HepG2 (cell line): Measurements from ENCODE around the gene RASA3. TPM values are rescaled to one million over a fixed set of nuclear protein-coding genes. Genes with fewer than 3 reads are reported as not detected.

ENCODE experiments used
- ATAC-seq: fragments of 200-7000 bp; cut with Tn5 transposase; 3 replicates; pipeline ENCODE4 v1.9.1; 2020; ENCODE audit warnings: mild to moderate bottlenecking, moderate library complexity
- BruUV-seq: library from RNA; stranded (reverse); fragments of 400-500 nt; replicated peaks from 2 replicates; lab custom pipeline; 2021; lab: Mats Ljungman, UMichigan
- CTCF ChIA-PET: fragments of 300-600 bp; formaldehyde crosslinking; extraction: SDS; loops from one replicate; lab custom pipeline; 2021; ENCODE audit warnings: low total read pairs, inconsistent platforms, low intra/inter-chr PET ratio; lab: Yijun Ruan, JAX
- POLR2A ChIA-PET: fragments of 350-600 bp; sonication (Branson Sonifier 250); formaldehyde crosslinking; loops from one replicate; lab custom pipeline; 2020; ENCODE audit warnings: antibody characterized with exemption, inconsistent platforms; lab: Yijun Ruan, JAX
- DNase-seq: peaks from one replicate; pipeline ENCODE4 v3.0.0-alpha.2; 2015; ENCODE audit warnings: low spot score
- FAIRE-seq: peaks from 3 replicates; lab custom pipeline; 2011; peaks lifted over from hg19 to GRCh38; lab: Jason Lieb, UNC
- H2AFZ ChIP-seq: one replicate; pipeline ENCODE4 v1.6.1; 2011; ENCODE audit warnings: low read length, inconsistent platforms
- H3K27ac ChIP-seq: fragments of 300-600 bp; 3 replicates; pipeline ENCODE4 v1.8.0; 2011; ENCODE audit warnings: mixed run types, mild to moderate bottlenecking, mixed read lengths, low read length, inconsistent platforms; ENCODE audit not compliant: insufficient read depth; ENCODE audit errors: extremely low read length
- H3K27me3 ChIP-seq, 2 experiments: fragments of 200-600 bp in 1 of 2; 2 replicates in 1 of 2; 3 replicates in 1 of 2; pipeline versions ENCODE4 v1.6.0 to v1.8.0; 2011; ENCODE audit warnings: low read length in 2 of 2, mild to moderate bottlenecking in 2 of 2, moderate library complexity in 2 of 2, inconsistent platforms in 1 of 2; ENCODE audit not compliant: insufficient read depth in 2 of 2, control insufficient read depth in 1 of 2
- H3K36me3 ChIP-seq, 2 experiments: fragments of 200-600 bp in 1 of 2; replicated peaks in 1 of 2; 2 replicates in 1 of 2; 3 replicates in 1 of 2; pipeline versions ENCODE4 v1.5.1 to v1.8.0; 2011; ENCODE audit warnings: low read length in 2 of 2, inconsistent platforms in 1 of 2; ENCODE audit not compliant: insufficient read depth in 2 of 2, control insufficient read depth in 1 of 2
- H3K4me1 ChIP-seq: 2 replicates; pipeline ENCODE4 v1.5.1; 2012; ENCODE audit warnings: low read length, inconsistent platforms; ENCODE audit not compliant: insufficient read depth
- H3K4me2 ChIP-seq: 2 replicates; pipeline ENCODE4 v1.6.0; 2011; ENCODE audit warnings: low read depth, low read length, inconsistent platforms
- H3K4me3 ChIP-seq, 3 experiments: fragments of 200-600 bp in 1 of 3; sonication (generic), shearing (Covaris generic) in 1 of 3; replicated peaks in 1 of 3; 2 replicates each; pipeline ENCODE4 v1.5.1; 2011 to 2016; ENCODE audit warnings: low read length in 3 of 3, inconsistent platforms in 2 of 3, low read depth in 2 of 3, mild to moderate bottlenecking in 2 of 3, control low read depth in 1 of 3, mixed read lengths in 1 of 3; ENCODE audit not compliant: insufficient read depth in 1 of 3
- H3K79me2 ChIP-seq: one replicate; pipeline ENCODE4 v1.6.1; 2011; ENCODE audit warnings: low read length, inconsistent platforms; ENCODE audit not compliant: insufficient read depth
- H3K9ac ChIP-seq: 2 replicates; pipeline ENCODE4 v1.6.0; 2011; ENCODE audit warnings: mild to moderate bottlenecking, low read depth, low read length, inconsistent platforms; ENCODE audit not compliant: insufficient read depth
- H3K9me3 ChIP-seq: 2 replicates; pipeline ENCODE4 v1.5.1; 2012; ENCODE audit warnings: mild to moderate bottlenecking, low read length
- H4K20me1 ChIP-seq: 2 replicates; pipeline ENCODE4 v1.6.0; 2011; ENCODE audit warnings: inconsistent platforms, mild to moderate bottlenecking, low read length, moderate library complexity; ENCODE audit not compliant: insufficient read depth
- CBFB ChIP-seq: sonication (generic); formaldehyde crosslinking; IDR thresholded peaks from 2 replicates; pipeline ENCODE4 v1.4.0; 2020; ENCODE audit warnings: missing genetic modification reagents
- GABPB1 ChIP-seq: IDR thresholded peaks from 2 replicates; pipeline ENCODE4 v1.6.1; 2016; ENCODE audit warnings: mild to moderate bottlenecking, missing genetic modification reagents, moderate library complexity, missing compliant biosample characterization
- IKZF1 ChIP-seq: fragments of 450-650 bp; IDR thresholded peaks from 2 replicates; pipeline ENCODE4 v1.7.1; 2016
- MAFF ChIP-seq: IDR thresholded peaks from 2 replicates; pipeline ENCODE4 v1.6.1; 2011; ENCODE audit warnings: low read depth, low read length, improper control_type of control experiment
- MYPOP ChIP-seq: sonication (generic); formaldehyde crosslinking; IDR thresholded peaks from 2 replicates; pipeline ENCODE4 v1.8.1; 2023; ENCODE audit warnings: mild to moderate bottlenecking, moderate library complexity, missing genetic modification reagents
- SAFB2 ChIP-seq: sonication (generic); formaldehyde crosslinking; IDR thresholded peaks from 2 replicates; pipeline ENCODE4 v1.5.1; 2020; ENCODE audit warnings: missing genetic modification reagents, low read depth, mild to moderate bottlenecking, borderline replicate concordance
- THAP8 ChIP-seq: sonication (generic); formaldehyde crosslinking; IDR thresholded peaks from 2 replicates; pipeline ENCODE4 v1.5.1; 2020; ENCODE audit warnings: missing genetic modification reagents, mild to moderate bottlenecking, borderline replicate concordance
- ZNF605 ChIP-seq: sonication (generic); formaldehyde crosslinking; IDR thresholded peaks from 2 replicates; pipeline ENCODE4 v1.8.0; 2022; ENCODE audit warnings: mild to moderate bottlenecking, missing genetic modification reagents
- WGBS: methylation state at CpG from one replicate; pipeline ENCODE4 v1.1.6; 2017; ENCODE audit warnings: low lambda C conversion rate; 5-methylcytosine and 5-hydroxymethylcytosine counted together
- in situ Hi-C: cut with HindIII; loops from 2 replicates; pipeline ENCODE4 v1.10.0; 2017; ENCODE audit warnings: low pct_unique_long_range_greater_than_20kb; ENCODE audit not compliant: extremely low pct_ligation_motif_present
- intact Hi-C: fragments of 100-400 bp; cut with micrococcal nuclease; formaldehyde crosslinking; loops from one replicate; pipeline ENCODE4 v1.10.0; 2022; ENCODE audit not compliant: unreplicated experiment
- polyA plus RNA-seq, 8 experiments: library from polyadenylated mRNA; depleted of rRNA in 3 of 8; stranded (reverse) in 7 of 8; unstranded in 1 of 8; fragments of >200 nt; fragmentation: Illumina TruSeq in 4 of 8; extraction: Trizol in 4 of 8; gene quantifications; 2 replicates each; pipeline versions ENCODE4 v1.2.1 to v1.2.3, GENCODE V29; 2011 to 2016; ENCODE audit warnings: low read depth in 4 of 8, missing spikeins in 1 of 8, mixed read lengths in 1 of 8; ENCODE audit not compliant: insufficient read depth in 1 of 8
- total RNA-seq, 5 experiments: library from RNA; depleted of rRNA; stranded (reverse); fragments of >200 nt; fragmentation: Illumina TruSeq; extraction: Trizol; gene quantifications; 2 replicates each; pipeline ENCODE4 v1.2.3, GENCODE V29; 2016; ENCODE audit warnings: low read depth in 1 of 5

RASA3 gene
- total and polyA plus RNA-seq, 2 of the 13 experiments (the other 11 are each of a cell fraction or from before 2014, with no cell fraction given) = 0.05 TPM; not detected in 1

GRCh38 chr13:114142640-114143490 is 10.4 kb upstream of the RASA3 start (continued):
- no peak for TF ChIP-seq THAP8
- TF ChIP-seq SAFB2 (CRISPR knock-in tag) = no peak
- no peak for TF ChIP-seq MAFF
- TF ChIP-seq CBFB (CRISPR knock-in tag) = no peak
- TF ChIP-seq GABPB1 = no peak
- no peak for TF ChIP-seq MYPOP (CRISPR knock-in tag)
- TF ChIP-seq, all 625 proteins: peak for 0

- TF ChIP-seq IKZF1 (0 out of 2 replicates have a peak, but pooled peaks have one; percentile 24), ZNF605 (CRISPR knock-in tag) (no peak)
- Histone ChIP-seq H2AFZ (no peak overlapping the region), H3K27me3 (peaks cover 8 to 24% of the 10 kb centered on the region in 2 experiments; a peak in 4 of 5 replicates), H3K79me2 (no peaks in the 10 kb centered on the region), H3K9ac (no peak overlapping the region), H3K36me3 (no peaks in the 10 kb centered on the region), H4K20me1 (no peaks in the 10 kb centered on the region), H3K4me3 (no peak overlapping the region), H3K4me2 (no peak overlapping the region), H3K4me1 (no peaks in the 10 kb centered on the region), H3K9me3 (no peaks in the 10 kb centered on the region), H3K27ac (no peak overlapping the region)
- no peak for DNase-seq
- no peak for FAIRE-seq
- in situ Hi-C loops = loop anchor here (5.0 kb wide), 1 partner anchor 85 kb away; no protein-coding TSS in a partner anchor
- intact Hi-C loops = no loop called here
- no TSS peak for BruUV-seq
- ChIA-PET POLR2A (no interaction called here), CTCF (no interaction called here)
- no peak for ATAC-seq
- 45% methylated on average over 5 of the region's 6 CpGs for WGBS
These were observed 9.7 kb upstream of the RASA3 start for GRCh38 chr13:114142137-114142550.
